HG03064 (cell line): ENCODE data around the gene PDE4D.

ENCODE experiments used
- ATAC-seq: cut with Tn5 transposase; IDR thresholded peaks from one replicate; pipeline ENCODE4 v1.9.1; 2021; ENCODE audit warnings: low read depth; ENCODE audit not compliant: unreplicated experiment

The PDE4D gene

GRCh38 chr5:58939664-58940063 is 953.9 kb downstream of the PDE4D start:
- no peak for ATAC-seq

- ATAC-seq: no peak
Measured at GRCh38 chr5:58938563-58939424, 954.7 kb downstream of the PDE4D start.

- no peak for ATAC-seq
Measured at GRCh38 chr5:58937031-58937681, 956.4 kb downstream of the PDE4D start.

DNA sequence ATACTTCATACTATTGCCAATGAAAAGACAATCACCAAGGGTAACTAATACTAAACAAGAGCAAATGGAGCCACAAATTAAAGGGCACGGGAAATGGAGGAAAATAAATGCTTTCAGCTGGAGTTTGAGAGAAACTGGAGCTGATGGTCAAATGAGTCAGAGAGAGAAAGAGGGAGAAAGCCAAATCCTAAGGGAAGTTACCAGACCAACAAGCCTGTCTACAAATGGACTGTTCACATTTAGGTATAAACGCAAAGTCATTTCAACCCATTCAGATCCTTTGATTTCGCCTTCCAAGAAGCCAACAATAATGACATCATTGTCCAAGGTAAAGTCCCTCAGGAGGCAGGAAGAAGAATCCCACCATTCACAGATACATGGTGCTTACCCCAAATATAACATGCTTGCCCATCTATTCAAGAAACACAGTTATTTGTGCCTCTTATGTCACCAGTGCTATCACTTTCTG is 958.9 kb downstream of the PDE4D start:
- no peak for ATAC-seq

DNA sequence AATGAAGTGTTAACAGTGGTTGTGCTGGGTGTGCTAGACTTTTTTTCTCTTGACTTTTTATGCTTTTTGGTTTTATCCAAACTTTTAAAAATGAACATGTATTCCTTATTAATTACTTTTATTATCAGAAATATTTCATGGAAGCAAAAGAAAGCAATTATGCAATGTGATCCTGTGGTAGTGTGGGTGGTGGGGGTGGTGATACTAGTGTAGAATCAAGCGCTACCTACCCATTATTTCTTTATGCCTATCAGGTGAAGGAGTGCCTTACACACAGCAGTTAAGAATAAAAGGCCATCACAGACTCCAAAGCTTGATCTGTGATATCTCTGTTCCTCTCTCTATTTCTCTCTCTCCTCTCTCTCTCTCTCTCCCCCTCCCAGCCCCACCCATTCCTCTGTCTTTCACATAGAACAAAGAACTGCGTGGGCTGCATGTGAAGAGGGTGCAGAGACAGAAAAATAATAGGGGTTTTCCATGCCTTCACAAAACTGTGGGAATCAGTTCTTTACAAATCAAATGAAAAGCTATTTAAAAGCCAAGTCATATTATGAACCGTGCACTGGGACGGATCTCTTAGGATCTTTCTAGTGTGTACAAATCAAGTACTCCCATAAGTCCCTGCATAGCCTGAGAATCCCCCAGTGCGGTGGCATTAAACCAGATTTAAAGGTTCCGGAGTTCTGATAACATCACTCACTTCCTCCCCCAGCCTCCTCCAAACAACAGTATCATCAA is 959.5 kb downstream of the PDE4D start:
- ATAC-seq: no peak

DNA sequence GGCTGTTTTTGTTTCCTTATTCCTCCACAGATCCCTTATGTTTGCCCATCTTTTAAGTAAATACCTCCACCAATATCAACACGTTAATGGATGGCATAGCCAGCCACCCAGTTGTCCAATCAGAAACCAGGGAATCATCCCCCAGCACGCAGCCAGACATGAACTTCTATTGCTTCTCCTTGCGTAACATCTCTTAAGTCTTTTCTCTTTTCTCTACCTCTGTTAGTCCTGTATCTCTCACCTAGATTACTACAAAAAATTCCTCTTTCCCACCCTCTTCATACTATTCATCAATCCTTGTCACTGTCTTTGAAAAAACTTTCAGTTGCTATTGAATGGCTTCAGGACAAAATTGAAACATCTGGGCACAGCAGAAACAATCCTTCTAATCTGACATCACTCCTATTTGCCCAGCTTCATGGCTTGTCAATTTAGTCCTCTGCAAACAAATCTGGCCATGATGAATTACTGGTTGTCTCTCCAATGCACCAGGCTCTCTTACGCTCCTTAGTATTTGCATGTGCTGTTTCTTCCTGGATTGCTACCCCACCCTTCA is 961.4 kb downstream of the PDE4D start:
- ATAC-seq: no peak

DNA sequence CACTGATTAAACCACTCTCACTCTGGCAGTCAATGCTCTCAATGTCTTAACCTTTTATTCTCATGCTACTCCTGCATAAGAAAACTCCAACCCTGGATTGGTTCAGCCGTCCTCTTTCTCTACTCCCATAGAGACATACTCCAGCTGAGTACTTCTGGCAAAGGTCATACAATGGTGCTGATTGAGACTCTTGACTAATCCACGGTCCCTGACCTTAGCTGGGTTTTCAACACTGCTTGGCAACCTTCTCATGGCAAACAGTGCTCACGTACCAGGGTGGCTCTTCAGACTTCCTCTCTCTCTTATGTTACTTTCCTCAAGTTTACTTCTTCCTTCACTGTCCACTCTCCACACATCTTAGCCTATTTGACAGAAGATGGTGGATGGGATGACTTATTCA is 963.0 kb downstream of the PDE4D start:
- no peak for ATAC-seq

DNA sequence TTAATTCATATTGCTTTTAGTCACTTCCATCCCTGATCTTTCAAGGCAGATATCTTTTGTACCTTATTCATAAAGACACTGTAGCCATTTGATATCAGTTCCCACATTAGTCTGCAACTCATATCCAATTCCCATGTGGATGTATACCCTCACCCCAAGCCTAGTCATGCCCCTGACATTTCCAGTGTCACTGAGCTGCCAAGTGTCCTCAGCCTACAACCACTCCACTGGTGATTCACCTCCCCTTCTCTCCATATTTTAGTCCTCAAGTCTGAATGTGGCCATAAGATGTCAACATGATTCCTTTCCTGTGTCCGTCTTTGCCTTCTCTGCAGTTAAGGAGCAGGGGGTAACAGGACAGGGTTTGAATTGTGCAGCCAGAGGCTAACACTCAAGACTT is 963.8 kb downstream of the PDE4D start:
- ATAC-seq: no peak

DNA sequence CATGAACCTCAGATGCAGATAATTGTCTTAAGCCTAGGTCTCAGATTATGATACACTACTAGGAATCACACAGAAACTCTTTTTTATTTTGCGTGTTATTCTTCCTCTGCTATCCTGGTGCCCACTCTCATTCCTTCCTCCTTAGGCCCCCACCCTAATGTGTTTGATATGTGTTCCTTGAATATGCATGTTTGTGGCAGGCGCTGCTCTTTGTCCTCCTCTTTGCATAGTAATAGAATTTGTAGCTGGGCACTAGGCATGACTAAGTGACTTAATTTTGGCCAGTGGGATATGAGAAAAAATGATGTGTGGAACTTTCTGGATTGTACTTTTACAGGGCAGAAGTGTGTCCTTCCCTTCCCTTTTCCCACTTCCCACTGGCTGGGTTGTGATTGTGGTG is 965.6 kb downstream of the PDE4D start:
- ATAC-seq: no peak

DNA sequence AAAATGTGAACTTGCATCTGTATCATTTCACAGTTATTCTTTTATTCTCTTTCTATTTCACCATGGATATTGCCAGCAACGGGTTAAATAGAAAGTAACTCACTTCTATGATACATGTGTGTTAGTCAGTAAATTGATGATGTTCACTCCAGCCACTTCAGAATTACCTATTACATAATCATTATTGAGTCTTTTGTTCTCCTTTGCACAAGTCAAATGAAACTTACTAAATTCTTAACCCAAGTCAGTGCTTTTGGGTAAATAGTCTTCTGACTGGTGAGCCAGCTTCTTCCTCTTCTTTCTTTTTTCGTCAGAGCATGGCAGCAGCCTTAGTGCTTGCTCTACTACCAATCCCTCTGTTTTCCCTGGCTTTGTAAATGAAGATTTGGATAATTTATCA is 966.3 kb downstream of the PDE4D start:
- no peak for ATAC-seq

DNA sequence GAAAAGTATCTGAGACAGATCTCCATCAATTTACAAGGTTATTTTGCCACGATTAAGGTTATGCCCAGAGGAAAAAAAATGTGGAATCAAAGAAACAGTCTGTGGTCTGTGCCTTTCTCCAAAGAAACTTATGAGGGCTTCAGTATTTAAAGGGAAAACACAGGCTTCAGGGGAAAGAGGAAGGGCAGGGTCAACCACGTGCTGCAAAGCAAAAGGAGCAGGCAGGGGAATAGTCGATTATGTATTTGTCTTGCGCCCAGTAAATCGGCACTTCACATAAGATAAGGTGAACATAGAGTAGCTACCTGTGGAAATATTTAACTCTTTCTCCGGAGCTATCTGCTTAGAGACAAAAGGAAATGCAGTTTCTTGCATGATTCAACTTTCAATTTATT is 967.0 kb downstream of the PDE4D start:
- no peak for ATAC-seq

- ATAC-seq: no peak
Measured at GRCh38 chr5:58925627-58926540, 967.6 kb downstream of the PDE4D start.

- no peak for ATAC-seq
Measured at GRCh38 chr5:58924306-58924705, 969.2 kb downstream of the PDE4D start.

- ATAC-seq: no peak
Measured at GRCh38 chr5:58923355-58923754, 970.2 kb downstream of the PDE4D start.

DNA sequence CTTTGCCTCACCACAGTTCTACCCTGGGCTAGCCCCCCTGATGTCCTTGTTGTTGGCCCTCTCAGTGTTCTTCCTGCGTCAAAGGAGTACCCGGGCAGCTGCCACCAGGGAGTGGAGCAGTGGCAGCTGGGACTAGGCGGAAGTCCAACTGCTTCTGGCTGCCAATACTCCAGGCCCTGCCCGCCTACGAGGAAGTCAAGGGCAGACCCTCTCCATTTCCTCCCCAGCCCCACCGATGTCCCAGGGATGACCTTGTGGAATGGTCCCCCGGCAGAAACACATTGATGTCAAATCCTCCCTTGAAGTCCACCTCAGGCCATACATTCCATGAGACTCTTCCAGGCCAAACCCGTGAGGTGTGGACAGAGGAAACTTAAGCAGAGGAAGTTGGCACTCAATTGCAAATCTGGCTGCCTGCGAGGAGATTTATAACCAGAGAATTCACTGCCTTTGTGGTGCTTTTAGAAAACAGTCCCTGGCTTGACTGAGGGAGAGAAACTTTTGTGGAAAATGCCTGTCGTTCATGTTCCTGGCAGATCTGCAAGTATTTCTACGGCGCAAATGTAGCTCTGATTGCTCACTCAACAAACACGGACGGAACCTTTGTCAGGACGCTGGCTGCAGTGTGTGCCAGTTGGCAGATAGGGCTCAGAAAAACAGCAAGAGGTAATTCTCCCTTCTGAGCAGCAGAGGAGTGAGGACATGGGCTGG is 970.9 kb downstream of the PDE4D start:
- ATAC-seq: no peak

DNA sequence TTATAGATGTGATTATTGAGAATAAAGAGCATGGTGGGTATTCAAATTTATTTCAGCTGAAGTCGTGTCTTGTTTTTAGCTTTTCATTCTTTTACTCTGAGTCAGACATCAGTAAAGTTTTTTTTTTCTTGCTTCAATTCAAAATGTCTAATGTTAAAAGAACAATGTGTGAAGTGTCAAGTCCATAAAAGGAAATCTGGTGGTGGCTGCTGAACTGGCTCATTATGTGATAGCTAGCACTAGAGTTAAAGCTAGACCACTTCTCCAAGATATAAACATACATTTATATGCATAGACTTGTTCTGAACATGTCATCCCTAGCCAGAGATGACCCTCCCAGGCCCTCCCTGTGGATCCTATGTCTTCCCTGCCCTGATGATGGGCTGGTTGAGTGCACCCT is 972.4 kb downstream of the PDE4D start:
- ATAC-seq: no peak

- no peak for ATAC-seq
Measured at GRCh38 chr5:58919833-58920232, 973.7 kb downstream of the PDE4D start.
